HG03135 (cell line): ENCODE measurements around the gene SYCP2L.
"Not testable (repeated sequence)": the region's sequence is repeated elsewhere in the genome, so short reads cannot be mapped to it uniquely, and the experiment has no call there.

ENCODE experiments used
- ATAC-seq: cut with Tn5 transposase; IDR thresholded peaks from one replicate; pipeline ENCODE4 v1.9.1; 2021; ENCODE audit warnings: mild to moderate bottlenecking, moderate library complexity; ENCODE audit not compliant: unreplicated experiment

SYCP2L gene

GRCh38 chr6:10877871-10878270 is 9.0 kb upstream of the SYCP2L start:
- ATAC-seq, result no peak

GRCh38 chr6:10880366-10880765 is 6.5 kb upstream of the SYCP2L start:
- ATAC-seq, result no peak

- not testable (repeated sequence) for ATAC-seq
Measured at GRCh38 chr6:10882253-10882630, 4.6 kb upstream of the SYCP2L start.

- ATAC-seq, result no peak
Measured at GRCh38 chr6:10882657-10883171, 4.1 kb upstream of the SYCP2L start.

- no peak for ATAC-seq
Measured at GRCh38 chr6:10883312-10884244, 3.3 kb upstream of the SYCP2L start.

GRCh38 chr6:10884245-10884972 is 2.4 kb upstream of the SYCP2L start:
- no peak for ATAC-seq

GRCh38 chr6:10886365-10886690 is 524 bp upstream of the SYCP2L start:
- not testable (repeated sequence) for ATAC-seq

GRCh38 chr6:10890151-10890550 is 3.3 kb downstream of the SYCP2L start:
- ATAC-seq, result no peak

GRCh38 chr6:10891960-10892359 is 5.1 kb downstream of the SYCP2L start:
- ATAC-seq, result no peak

- no peak for ATAC-seq
Measured at GRCh38 chr6:10894958-10895357, 8.1 kb downstream of the SYCP2L start.

- ATAC-seq, result no peak
Measured at GRCh38 chr6:10896691-10897090, 9.8 kb downstream of the SYCP2L start.

GRCh38 chr6:10901770-10902169 is 14.9 kb downstream of the SYCP2L start:
- peak; percentile 97 for ATAC-seq

GRCh38 chr6:10904015-10904414 is 17.2 kb downstream of the SYCP2L start:
- ATAC-seq, result no peak

- ATAC-seq, result no peak
Measured at GRCh38 chr6:10908228-10908627, 21.4 kb downstream of the SYCP2L start.

GRCh38 chr6:10919520-10919919 is 32.7 kb downstream of the SYCP2L start:
- ATAC-seq, result not testable (repeated sequence)

- no peak for ATAC-seq
Measured at GRCh38 chr6:10933126-10933525, 46.3 kb downstream of the SYCP2L start.

GRCh38 chr6:10939840-10940239 is 53.0 kb downstream of the SYCP2L start:
- ATAC-seq, result no peak

GRCh38 chr6:10945845-10946244 is 59.0 kb downstream of the SYCP2L start:
- ATAC-seq, result no peak

- no peak for ATAC-seq
Measured at GRCh38 chr6:10947966-10948365, 61.1 kb downstream of the SYCP2L start.

GRCh38 chr6:10949579-10950490 is 63.0 kb downstream of the SYCP2L start:
- ATAC-seq, result no peak
